H1 (cell line): ENCODE measurements around the gene RAMP3. TPM values are rescaled to one million over a fixed set of nuclear protein-coding genes. Genes with fewer than 3 reads are reported as not detected.

Source experiments
- CTCF ChIA-PET: fragments of 300-600 bp; sonication (Branson Sonifier 250); formaldehyde crosslinking; loops from one replicate; lab custom pipeline; 2021; ENCODE audit not compliant: partially characterized antibody; lab: Charles Lee
- POLR2A ChIA-PET: fragments of 300-600 bp; sonication (Branson Sonifier 250); formaldehyde crosslinking; loops from one replicate; lab custom pipeline; 2021; ENCODE audit warnings: inconsistent platforms; ENCODE audit not compliant: partially characterized antibody; lab: Charles Lee
- DNase-seq, 2 experiments: peaks; one replicate each; pipeline versions ENCODE4 v3.0.0 to v3.0.0-alpha.2; 2010 to 2022; ENCODE audit warnings: low spot score in 2 of 2, low read depth in 1 of 2, mixed read lengths in 1 of 2
- FAIRE-seq: peaks from 2 replicates; lab custom pipeline; 2011; peaks lifted over from hg19 to GRCh38; lab: Jason Lieb, UNC
- H2AFZ ChIP-seq: 2 replicates; pipeline ENCODE4 v1.8.1; 2012; ENCODE audit warnings: low read length, inconsistent platforms
- H2AK5ac ChIP-seq: 2 replicates; pipeline ENCODE4 v1.6.1; 2013; ENCODE audit warnings: low read depth, low read length
- H2BK120ac ChIP-seq: replicated peaks from 2 replicates; pipeline ENCODE3; 2013; ENCODE audit warnings: low read depth, low read length, inconsistent platforms
- H2BK12ac ChIP-seq: 2 replicates; pipeline ENCODE4 v1.6.1; 2013; ENCODE audit warnings: low read depth, low read length
- H2BK15ac ChIP-seq: 2 replicates; pipeline ENCODE4 v1.6.1; 2013; ENCODE audit warnings: low read length
- H2BK20ac ChIP-seq: 2 replicates; pipeline ENCODE4 v1.6.1; 2013; ENCODE audit warnings: low read length
- H2BK5ac ChIP-seq: 2 replicates; pipeline ENCODE4 v1.6.1; 2013; ENCODE audit warnings: low read depth, low read length
- H3K14ac ChIP-seq: 2 replicates; pipeline ENCODE4 v1.6.1; 2013; ENCODE audit warnings: inconsistent platforms; ENCODE audit not compliant: insufficient read length
- H3K18ac ChIP-seq: 2 replicates; pipeline ENCODE4 v1.6.1; 2013; ENCODE audit warnings: low read length; ENCODE audit errors: extremely low read depth
- H3K23ac ChIP-seq: 2 replicates; pipeline ENCODE4 v1.6.1; 2013; ENCODE audit warnings: inconsistent platforms; ENCODE audit not compliant: insufficient read length
- H3K23me2 ChIP-seq: 2 replicates; pipeline ENCODE4 v1.6.1; 2013; ENCODE audit warnings: low read depth, low read length
- H3K27ac ChIP-seq: 2 replicates; pipeline ENCODE4 v1.6.1; 2011; ENCODE audit warnings: low read depth, low read length, inconsistent platforms
- H3K27me3 ChIP-seq, 4 experiments: replicated peaks in 1 of 4; 1 replicate in 1 of 4; 2 replicates in 3 of 4; pipeline versions ENCODE4 v1.6.1 to v1.8.1; 2011 to 2013; ENCODE audit warnings: low read length in 3 of 4, mild to moderate bottlenecking in 3 of 4, inconsistent platforms in 2 of 4, mixed read lengths in 2 of 4, moderate library complexity in 1 of 4; ENCODE audit not compliant: control insufficient read depth in 3 of 4, insufficient read depth in 3 of 4; ENCODE audit errors: extremely low read depth in 1 of 4
- H3K36me3 ChIP-seq, 4 experiments: 2 replicates each; pipeline versions ENCODE4 v1.6.1 to v1.8.1; 2011 to 2013; ENCODE audit warnings: mild to moderate bottlenecking in 4 of 4, low read length in 3 of 4, moderate library complexity in 2 of 4, control low read depth in 1 of 4, inconsistent platforms in 1 of 4; ENCODE audit not compliant: insufficient read depth in 4 of 4, control insufficient read depth in 2 of 4
- H3K4ac ChIP-seq: replicated peaks from 2 replicates; pipeline ENCODE3; 2013; ENCODE audit warnings: low read length, low read depth, mixed read lengths, inconsistent platforms; ENCODE audit not compliant: insufficient read length
- H3K4me1 ChIP-seq, 4 experiments: replicated peaks in 1 of 4; 1 replicate in 1 of 4; 2 replicates in 3 of 4; pipeline versions ENCODE4 v1.6.1 to v1.8.1; 2011 to 2013; ENCODE audit warnings: low read length in 3 of 4, inconsistent platforms in 2 of 4, mixed read lengths in 1 of 4; ENCODE audit not compliant: insufficient read depth in 4 of 4, control insufficient read depth in 3 of 4
- H3K4me2 ChIP-seq, 2 experiments: 2 replicates each; pipeline versions ENCODE4 v1.6.1 to v1.8.1; 2011 to 2013; ENCODE audit warnings: low read depth in 2 of 2, low read length in 2 of 2, control low read depth in 1 of 2, inconsistent platforms in 1 of 2, mild to moderate bottlenecking in 1 of 2; ENCODE audit not compliant: insufficient read depth in 1 of 2
- H3K4me3 ChIP-seq, 4 experiments: fragments of 200-600, 300-600 bp in 1 of 4; sonication (generic), shearing (Covaris generic), sonication (Bioruptor Twin) in 1 of 4; 2 replicates each; pipeline versions ENCODE4 v1.5.1 to v1.8.1; 2011 to 2016; ENCODE audit warnings: low read length in 4 of 4, low read depth in 3 of 4, control low read depth in 2 of 4, inconsistent platforms in 2 of 4, mild to moderate bottlenecking in 2 of 4, mixed read lengths in 1 of 4, moderate library complexity in 1 of 4; ENCODE audit not compliant: insufficient read depth in 2 of 4; ENCODE audit errors: extremely low read depth in 1 of 4
- H3K56ac ChIP-seq: replicated peaks from 2 replicates; pipeline ENCODE3; 2013; ENCODE audit warnings: low read depth, mild to moderate bottlenecking, mixed read lengths, low read length, inconsistent platforms; ENCODE audit not compliant: insufficient read length
- H3K79me1 ChIP-seq: 2 replicates; pipeline ENCODE4 v1.6.1; 2013; ENCODE audit warnings: low read depth, low read length, control low read depth
- H3K79me2 ChIP-seq, 2 experiments: 2 replicates each; pipeline versions ENCODE4 v1.6.1 to v1.8.1; 2012 to 2013; ENCODE audit warnings: low read length in 2 of 2, mild to moderate bottlenecking in 2 of 2, inconsistent platforms in 1 of 2; ENCODE audit not compliant: insufficient read depth in 2 of 2, control insufficient read depth in 1 of 2
- H3K9ac ChIP-seq, 4 experiments: replicated peaks in 1 of 4; 1 replicate in 1 of 4; 2 replicates in 3 of 4; pipeline versions ENCODE4 v1.6.1 to v1.8.1; 2011 to 2013; ENCODE audit warnings: low read depth in 3 of 4, low read length in 3 of 4, control low read depth in 2 of 4, mild to moderate bottlenecking in 2 of 4, moderate library complexity in 2 of 4, inconsistent platforms in 1 of 4; ENCODE audit errors: extremely low read depth in 1 of 4
- H3K9me3 ChIP-seq, 2 experiments: 2 replicates each; pipeline versions ENCODE4 v1.6.1 to v1.8.1; 2012 to 2013; ENCODE audit warnings: mild to moderate bottlenecking in 2 of 2, moderate library complexity in 2 of 2, control low read depth in 1 of 2, inconsistent platforms in 1 of 2, low read depth in 1 of 2, low read length in 1 of 2, mixed read lengths in 1 of 2; ENCODE audit not compliant: insufficient read depth in 2 of 2
- H4K20me1 ChIP-seq, 2 experiments: replicated peaks in 1 of 2; 2 replicates each; pipeline versions ENCODE3 to v1.8.1; 2011 to 2013; ENCODE audit warnings: inconsistent platforms in 2 of 2, low read length in 2 of 2, mild to moderate bottlenecking in 1 of 2; ENCODE audit not compliant: insufficient read depth in 2 of 2, control insufficient read depth in 1 of 2
- H4K5ac ChIP-seq: 2 replicates; pipeline ENCODE4 v1.6.1; 2013; ENCODE audit warnings: low read length, low read depth, mixed read lengths, inconsistent platforms; ENCODE audit not compliant: insufficient read length
- H4K8ac ChIP-seq: 2 replicates; pipeline ENCODE4 v1.8.0; 2013; ENCODE audit warnings: mild to moderate bottlenecking, moderate library complexity, low read length, inconsistent platforms; ENCODE audit not compliant: insufficient read depth; ENCODE audit errors: extremely low read depth
- H4K91ac ChIP-seq: replicated peaks from 2 replicates; pipeline ENCODE3; 2013; ENCODE audit warnings: low read length, mixed read lengths, inconsistent platforms; ENCODE audit not compliant: insufficient read length
- FOSL1 ChIP-seq: IDR thresholded peaks from 2 replicates; pipeline ENCODE4 v1.6.1; 2011; ENCODE audit warnings: mild to moderate bottlenecking, low read depth, low read length, moderate library complexity; ENCODE audit not compliant: insufficient read depth
- POLR2A ChIP-seq, 2 experiments: IDR thresholded peaks; 1 replicate in 1 of 2; 2 replicates in 1 of 2; pipeline ENCODE4 v1.6.1; 2011; ENCODE audit warnings: low read depth in 2 of 2, low read length in 2 of 2, mild to moderate bottlenecking in 2 of 2; ENCODE audit errors: control extremely low read depth in 1 of 2
- POU5F1 ChIP-seq: IDR thresholded peaks from 2 replicates; pipeline ENCODE4 v1.6.1; 2011; ENCODE audit warnings: low read depth, mild to moderate bottlenecking, low read length, moderate library complexity
- RAD21 ChIP-seq, 2 experiments: IDR thresholded peaks in 1 of 2; conservative IDR thresholded peaks in 1 of 2; 2 replicates each; pipeline ENCODE4 v1.6.1; 2011; ENCODE audit warnings: low read depth in 2 of 2, low read length in 2 of 2, improper control_type of control experiment in 1 of 2, inconsistent platforms in 1 of 2, mild to moderate bottlenecking in 1 of 2, moderate library complexity in 1 of 2
- RNF2 ChIP-seq: fragments of 200-900, 300-1000 bp; sonication (generic); IDR thresholded peaks from 2 replicates; pipeline ENCODE4 v1.7.1; 2016; ENCODE audit warnings: borderline replicate concordance, low read depth, mild to moderate bottlenecking, antibody characterized with exemption, low read length; ENCODE audit not compliant: poor library complexity, severe bottlenecking; ENCODE audit errors: missing control alignments
- SIN3A ChIP-seq, 2 experiments: IDR thresholded peaks in 1 of 2; conservative IDR thresholded peaks in 1 of 2; 2 replicates each; pipeline ENCODE4 v1.6.1; 2011 to 2012; ENCODE audit warnings: low read length in 2 of 2, improper control_type of control experiment in 1 of 2, low read depth in 1 of 2, mild to moderate bottlenecking in 1 of 2
- TAF1 ChIP-seq: IDR thresholded peaks from 2 replicates; pipeline ENCODE4 v1.6.1; 2011; ENCODE audit warnings: mild to moderate bottlenecking, low read depth, low read length
- TEAD4 ChIP-seq: IDR thresholded peaks from 2 replicates; pipeline ENCODE4 v1.6.1; 2012; ENCODE audit warnings: low read depth, low read length, inconsistent platforms, mixed read lengths
- WGBS, 2 experiments: shearing (Covaris generic) in 1 of 2; methylation state at CpG; one replicate each; pipeline versions ENCODE4 v1.1.6 to v1.1.7; 2013 to 2015; ENCODE audit warnings: low lambda C conversion rate in 2 of 2, mixed read lengths in 2 of 2, inconsistent platforms in 1 of 2, low coverage in 1 of 2, missing lambda C conversion rate in 1 of 2; ENCODE audit not compliant: insufficient replicate concordance in 2 of 2, insufficient coverage in 1 of 2, insufficient read length in 1 of 2; ENCODE audit errors: extremely low coverage in 1 of 2, missing lambda C conversion rate in 1 of 2; 5-methylcytosine and 5-hydroxymethylcytosine counted together
- polyA plus RNA-seq, 7 experiments: library from polyadenylated mRNA; depleted of rRNA in 3 of 7; stranded (reverse) in 5 of 7; unstranded in 2 of 7; fragments of >200 nt in 5 of 7; fragments of 200-250 nt in 2 of 7; gene quantifications; 1 replicate in 5 of 7; 2 replicates in 1 of 7; 4 replicates in 1 of 7; pipeline versions ENCODE4 v1.2.1 to v1.2.3, GENCODE V29; 2011 to 2013; ENCODE audit warnings: missing spikeins in 2 of 7, mixed read lengths in 2 of 7
- total RNA-seq: library from RNA; stranded (reverse); fragmentation: NEBNext Ultra II Directional; extraction: Animal tissue kit (Norgen Biotek cat#: 25700); gene quantifications from 2 replicates; pipeline ENCODE4 v1.2.1, GENCODE V29; 2021
- TF ChIP-seq, protein P1 (sequence below): IDR thresholded peaks from 2 replicates; pipeline ENCODE4 v1.6.1; 2011; ENCODE audit warnings: low read length, improper control_type of control experiment

RAMP3 gene
- total and polyA plus RNA-seq, 2 of the 8 experiments (the other 6 are each of a cell fraction or from before 2014, with no cell fraction given), result 0.88 to 0.98 TPM

DNA sequence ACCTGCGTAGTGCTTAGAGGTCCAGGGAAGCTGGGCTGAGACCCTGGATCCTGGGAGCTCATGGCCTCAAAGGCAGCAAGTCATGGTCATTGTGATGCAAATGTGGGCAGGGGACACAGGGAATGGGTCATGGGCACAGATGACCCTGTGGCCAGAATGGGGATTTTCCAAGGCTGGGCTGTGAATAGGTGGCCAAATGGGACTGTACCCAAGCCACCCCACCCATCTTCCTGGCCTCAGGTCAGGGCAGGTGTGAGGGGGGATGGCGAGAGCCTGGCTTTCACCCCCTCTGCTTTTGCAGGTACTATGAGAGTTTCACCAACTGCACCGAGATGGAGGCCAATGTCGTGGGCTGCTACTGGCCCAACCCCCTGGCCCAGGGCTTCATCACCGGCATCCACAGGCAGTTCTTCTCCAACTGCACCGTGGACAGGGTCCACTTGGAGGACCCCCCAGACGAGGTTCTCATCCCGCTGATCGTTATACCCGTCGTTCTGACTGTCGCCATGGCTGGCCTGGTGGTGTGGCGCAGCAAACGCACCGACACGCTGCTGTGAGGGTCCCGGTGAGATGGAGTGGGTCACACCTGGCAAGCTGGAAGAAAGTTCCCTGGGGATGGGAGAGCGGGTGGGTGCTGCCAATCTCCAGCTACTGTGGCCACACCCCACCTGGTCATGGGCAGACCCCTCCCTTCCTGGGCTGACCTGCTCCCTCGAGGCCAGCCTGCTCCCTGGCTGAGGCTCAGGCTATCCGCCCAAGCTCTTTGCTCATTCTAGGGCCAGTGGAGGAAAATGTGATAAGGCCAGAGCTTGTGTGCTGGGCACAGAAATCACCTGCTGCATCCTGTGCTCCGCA lies 25.5 kb downstream of the RAMP3 start:
- Histone ChIP-seq H3K23ac (no peak overlapping the region), H2BK12ac (no peak overlapping the region), H2AFZ (no peak overlapping the region), H3K4ac (peak overlapping the region; percentile 22), H3K79me2 (no peaks in the 10 kb centered on the region), H3K14ac (no peak overlapping the region), H2BK20ac (no peak overlapping the region), H3K79me1 (no peaks in the 10 kb centered on the region), H3K36me3 (no peaks in the 10 kb centered on the region), H3K27ac (no peak overlapping the region), H4K91ac (no peak overlapping the region), H2BK5ac (no peak overlapping the region), H4K20me1 (no peaks in the 10 kb centered on the region), H3K9me3 (no peaks in the 10 kb centered on the region), H4K5ac (no peak overlapping the region), H3K56ac (no peak overlapping the region), H3K4me2 (no peak overlapping the region), H3K4me1 (no peaks in the 10 kb centered on the region), H2AK5ac (no peak overlapping the region), H4K8ac (peak overlapping the region; percentile 80), H3K18ac (no peak overlapping the region), H3K4me3 (no peak overlapping the region), H2BK120ac (no peak overlapping the region), H3K27me3 (no peaks in the 10 kb centered on the region), H3K9ac (no peak overlapping the region), H2BK15ac (peak overlapping the region; percentile 29; the same call in 1 of the 2 replicates), H3K23me2 (no peaks in the 10 kb centered on the region)
- no peak for DNase-seq
- no peak for FAIRE-seq
- WGBS, 2 experiments, result 88% methylated on average over 21 of the region's 21 CpGs; no CpG with 5 or more reads in 1 of the 2 experiments
- ChIA-PET POLR2A (interaction anchor here (1.1 kb wide), 1 partner anchor 82 kb away, joined by 3 read pairs; no protein-coding TSS in a partner anchor), CTCF (interaction anchor here (0.6 to 1.3 kb wide), 4 partner anchors 10 to 335 kb away, joined by 3 to 5 read pairs (median 3); no protein-coding TSS in a partner anchor)
- TF ChIP-seq TEAD4, result no peak
- TF ChIP-seq, protein P1, sequence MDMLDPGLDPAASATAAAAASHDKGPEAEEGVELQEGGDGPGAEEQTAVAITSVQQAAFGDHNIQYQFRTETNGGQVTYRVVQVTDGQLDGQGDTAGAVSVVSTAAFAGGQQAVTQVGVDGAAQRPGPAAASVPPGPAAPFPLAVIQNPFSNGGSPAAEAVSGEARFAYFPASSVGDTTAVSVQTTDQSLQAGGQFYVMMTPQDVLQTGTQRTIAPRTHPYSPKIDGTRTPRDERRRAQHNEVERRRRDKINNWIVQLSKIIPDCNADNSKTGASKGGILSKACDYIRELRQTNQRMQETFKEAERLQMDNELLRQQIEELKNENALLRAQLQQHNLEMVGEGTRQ, result no peak
- TF ChIP-seq FOSL1, result no peak
- no peak for TF ChIP-seq RNF2
- TF ChIP-seq POLR2A (IDR thresholded peaks at IDR 0.05; ENCODE audit: control extremely low read depth in 1 of 2, low read depth in 2 of 2, low read length in 2 of 2), result no peak
- no peak for TF ChIP-seq POU5F1
- no peak for TF ChIP-seq SIN3A (conservative IDR thresholded peaks at IDR 0.05 in 1 of 2, IDR thresholded peaks at IDR 0.05 in 1 of 2; ENCODE audit: low read depth in 1 of 2, low read length in 2 of 2)
- TF ChIP-seq TAF1, result no peak
- no peak for TF ChIP-seq RAD21 (IDR thresholded peaks at IDR 0.05 in 1 of 2, conservative IDR thresholded peaks at IDR 0.05 in 1 of 2; ENCODE audit: low read depth in 2 of 2, low read length in 2 of 2)
